HG02852 (cell line): ENCODE measurements around the gene NINJ2.

ENCODE experiments used
- ATAC-seq: cut with Tn5 transposase; IDR thresholded peaks from one replicate; pipeline ENCODE4 v1.9.1; 2021; ENCODE audit warnings: mild to moderate bottlenecking, moderate library complexity; ENCODE audit not compliant: unreplicated experiment

Gene NINJ2

GRCh38 chr12:536751-537245, 126.4 kb downstream of the NINJ2 start:
- no peak for ATAC-seq

GRCh38 chr12:535396-535795, 127.8 kb downstream of the NINJ2 start:
- ATAC-seq: no peak

GRCh38 chr12:534216-534615, 129.0 kb downstream of the NINJ2 start:
- ATAC-seq: no peak

GRCh38 chr12:533718-534117, 129.5 kb downstream of the NINJ2 start:
- ATAC-seq: no peak

- ATAC-seq: no peak
These were observed 130.2 kb downstream of the NINJ2 start for GRCh38 chr12:532908-533565.

- ATAC-seq: no peak
These were observed 131.2 kb downstream of the NINJ2 start for GRCh38 chr12:531951-532585.

GRCh38 chr12:530821-531220, 132.4 kb downstream of the NINJ2 start:
- ATAC-seq: no peak

- no peak for ATAC-seq
These were observed 132.9 kb downstream of the NINJ2 start for GRCh38 chr12:530308-530707.

GRCh38 chr12:527729-528128, 135.5 kb downstream of the NINJ2 start:
- no peak for ATAC-seq

GRCh38 chr12:527241-527640, 136.0 kb downstream of the NINJ2 start:
- no peak for ATAC-seq

GRCh38 chr12:526089-526488, 137.2 kb downstream of the NINJ2 start:
- no peak for ATAC-seq

GRCh38 chr12:524167-524951, 138.9 kb downstream of the NINJ2 start:
- no peak for ATAC-seq

GRCh38 chr12:522692-523378, 140.4 kb downstream of the NINJ2 start:
- ATAC-seq: no peak

GRCh38 chr12:520119-520518, 143.1 kb downstream of the NINJ2 start:
- ATAC-seq: no peak

- no peak for ATAC-seq
These were observed 145.7 kb downstream of the NINJ2 start for GRCh38 chr12:517538-517937.
